NCI-H526 (cell line): ENCODE data around the gene LCE3D.
"Not testable (repeated sequence)": the region's sequence is repeated elsewhere in the genome, so short reads cannot be mapped to it uniquely, and the experiment has no call there.

Source experiments
- DNase-seq, 2 experiments: peaks; one replicate each; lab custom pipeline; 2025; lab: John Stamatoyannopoulos, UW

The LCE3D gene

GRCh38 chr1:152580433-152580832, at the start of gene LCE3D:
TSS of gene LCE3D (minus strand) at chr1:152580516. CDS start at chr1:152579936, 580 bp downstream.
- DNase-seq: no peak

GRCh38 chr1:152626744-152627143, 46.4 kb upstream of the LCE3D start:
- no peak for DNase-seq

- peak in 1 of 2 experiments; percentile 30 for DNase-seq
Measured at GRCh38 chr1:152623203-152623844, 43.0 kb upstream of the LCE3D start.

GRCh38 chr1:152622803-152623202, 42.5 kb upstream of the LCE3D start, which contains the start of gene LCE3A:
TSS of gene LCE3A (minus strand) at chr1:152623103. CDS start at chr1:152623103, 0 bp downstream.
- no peak for DNase-seq

GRCh38 chr1:152621993-152622392, 41.7 kb upstream of the LCE3D start:
- DNase-seq: no peak

GRCh38 chr1:152613511-152613910, 33.2 kb upstream of the LCE3D start, which contains the start of gene LCE3B:
TSS of gene LCE3B (plus strand) at chr1:152613811. CDS start at chr1:152613811, 0 bp downstream.
- no peak for DNase-seq

- DNase-seq: no peak
Measured at GRCh38 chr1:152599934-152600333, 19.6 kb upstream of the LCE3D start, which contains the start of gene LCE3C. TSS of gene LCE3C (plus strand) at chr1:152600234. CDS start at chr1:152600732, 498 bp downstream.

GRCh38 chr1:152596986-152597385, 16.7 kb upstream of the LCE3D start:
- DNase-seq: no peak

GRCh38 chr1:152585586-152585985, 5.3 kb upstream of the LCE3D start:
- no peak for DNase-seq

GRCh38 chr1:152582647-152583046, 2.3 kb upstream of the LCE3D start:
- no peak for DNase-seq

- not testable (repeated sequence) for DNase-seq
Measured at GRCh38 chr1:152579526-152579925, 790 bp downstream of the LCE3D start.

GRCh38 chr1:152577168-152577567, 3.1 kb downstream of the LCE3D start:
- no peak for DNase-seq

GRCh38 chr1:152566681-152567080, 13.6 kb downstream of the LCE3D start, which contains the start of gene LCE3E:
TSS of gene LCE3E (minus strand) at chr1:152566780. CDS start at chr1:152566208, 572 bp downstream.
- no peak for DNase-seq

- DNase-seq: no peak
Measured at GRCh38 chr1:152565535-152566215, 14.6 kb downstream of the LCE3D start.

- DNase-seq: no peak
Measured at GRCh38 chr1:152565115-152565514, 15.2 kb downstream of the LCE3D start.

GRCh38 chr1:152548358-152548757, 32.0 kb downstream of the LCE3D start:
- not testable (repeated sequence) for DNase-seq

GRCh38 chr1:152546704-152547103, 33.6 kb downstream of the LCE3D start:
- no peak for DNase-seq

GRCh38 chr1:152543820-152544219, 36.5 kb downstream of the LCE3D start:
- peak in 1 of 2 experiments; percentile 16 for DNase-seq

- DNase-seq: no peak
Measured at GRCh38 chr1:152539901-152540300, 40.4 kb downstream of the LCE3D start.

GRCh38 chr1:152537496-152537895, 42.8 kb downstream of the LCE3D start:
- no peak for DNase-seq

- no peak for DNase-seq
Measured at GRCh38 chr1:152535774-152536173, 44.5 kb downstream of the LCE3D start.

- DNase-seq: peak; percentile 52 to 74
Measured at GRCh38 chr1:152533327-152533938, 46.9 kb downstream of the LCE3D start.
